OCI-LY1 (cell line): ENCODE measurements around the gene GALNT7.

ENCODE experiments used
- CTCF ChIP-seq: fragments of 200-600 bp; sonication (generic), shearing (Covaris generic); IDR thresholded peaks from 2 replicates; pipeline ENCODE4 v1.5.1; 2017; ENCODE audit warnings: mild to moderate bottlenecking, antibody characterized with exemption, low read length, moderate library complexity, mixed read lengths
- EZH2 ChIP-seq: fragments of 200-600 bp; sonication (generic), shearing (Covaris generic); IDR thresholded peaks from 2 replicates; pipeline ENCODE4 v1.8.0; 2017; ENCODE audit warnings: borderline replicate concordance, mixed run types, mild to moderate bottlenecking, antibody characterized with exemption, low read length, moderate library complexity, mixed read lengths

GRCh38 chr4:173262375-173262774 is 93.8 kb downstream of the GALNT7 start:
- no peak for TF ChIP-seq EZH2
- no peak for TF ChIP-seq CTCF
